K562 (cell line): ENCODE results near the gene PRAMEF1. TPM values are rescaled to one million over a fixed set of nuclear protein-coding genes. Genes with fewer than 3 reads are reported as not detected.

Source experiments
- CTBP1 ChIP-seq: fragments of 450-650 bp; IDR thresholded peaks from 2 replicates; pipeline ENCODE4 v1.6.1; 2016; ENCODE audit warnings: borderline replicate concordance
- HDAC1 ChIP-seq, 2 experiments: fragments of 450-650 bp; IDR thresholded peaks; 2 replicates each; pipeline ENCODE4 v1.6.1; 2016 to 2017; ENCODE audit warnings: inconsistent platforms in 1 of 2, mild to moderate bottlenecking in 1 of 2, moderate library complexity in 1 of 2
- MAFK ChIP-seq: IDR thresholded peaks from 2 replicates; pipeline ENCODE4 v1.6.1; 2011; ENCODE audit warnings: low read length, improper control_type of control experiment
- MNT ChIP-seq, 2 experiments: fragments of 450-650 bp; conservative IDR thresholded peaks; 2 replicates each; pipeline ENCODE4 v1.6.1; 2017; ENCODE audit warnings: mild to moderate bottlenecking in 2 of 2, moderate library complexity in 2 of 2
- POLR2AphosphoS2 ChIP-seq: IDR thresholded peaks from 2 replicates; pipeline ENCODE4 v1.6.1; 2012; ENCODE audit warnings: low read length, improper control_type of control experiment
- ZNF445 ChIP-seq: fragments of 250-450 bp; sonication (Bioruptor Pico); IDR thresholded peaks from 2 replicates; pipeline ENCODE4 v1.4.0; 2020; ENCODE audit warnings: low read depth, mild to moderate bottlenecking, moderate library complexity
- ZNF507 ChIP-seq: conservative IDR thresholded peaks from 2 replicates; pipeline ENCODE4 v1.6.1; 2017; ENCODE audit warnings: missing genetic modification characterization, missing compliant biosample characterization
- polyA plus RNA-seq, 8 experiments: library from polyadenylated mRNA; depleted of rRNA in 4 of 8; stranded (reverse) in 5 of 8; unstranded in 3 of 8; fragments of >200 nt; fragmentation: Nextera tagmentation in 2 of 8; fragmentation: Illumina TruSeq in 1 of 8; extraction: Ambion mirVana in 2 of 8; extraction: Trizol in 1 of 8; gene quantifications; 2 replicates each; pipeline versions ENCODE4 v1.2.1 to v1.2.3, GENCODE V29; 2011 to 2014; ENCODE audit warnings: inconsistent platforms in 1 of 8, missing spikeins in 1 of 8
- total RNA-seq, 7 experiments: library from RNA; depleted of rRNA in 6 of 7; stranded (reverse); fragments of >200 nt in 6 of 7; fragmentation: Illumina TruSeq in 2 of 7; extraction: Trizol in 2 of 7; gene quantifications; 2 replicates each; pipeline versions ENCODE4 v1.2.1 to v1.2.3, GENCODE V29; 2011 to 2021; ENCODE audit warnings: low replicate concordance in 1 of 7
- TF ChIP-seq, protein P1 (sequence below), 2 experiments: fragments of 450-650 bp; IDR thresholded peaks; 2 replicates each; pipeline ENCODE4 v1.6.1; 2016; ENCODE audit warnings: mild to moderate bottlenecking in 2 of 2, borderline replicate concordance in 1 of 2, low read depth in 1 of 2, moderate library complexity in 1 of 2
- TF ChIP-seq, protein P2 (sequence below): sonication (generic); formaldehyde crosslinking; IDR thresholded peaks from 2 replicates; pipeline ENCODE4 v1.8.0; 2022; ENCODE audit warnings: missing genetic modification reagents, mild to moderate bottlenecking, borderline replicate concordance
- TF ChIP-seq, protein P3 (sequence below): fragments of 200-800 bp; sonication (Bioruptor generic); IDR thresholded peaks from 2 replicates; pipeline ENCODE4 v1.6.1; 2016; ENCODE audit warnings: missing genetic modification characterization, missing compliant biosample characterization

Gene PRAMEF1
- total and polyA plus RNA-seq, 9 of the 15 experiments (the other 6 are each of a cell fraction or from before 2014, with no cell fraction given), result not detected

DNA sequence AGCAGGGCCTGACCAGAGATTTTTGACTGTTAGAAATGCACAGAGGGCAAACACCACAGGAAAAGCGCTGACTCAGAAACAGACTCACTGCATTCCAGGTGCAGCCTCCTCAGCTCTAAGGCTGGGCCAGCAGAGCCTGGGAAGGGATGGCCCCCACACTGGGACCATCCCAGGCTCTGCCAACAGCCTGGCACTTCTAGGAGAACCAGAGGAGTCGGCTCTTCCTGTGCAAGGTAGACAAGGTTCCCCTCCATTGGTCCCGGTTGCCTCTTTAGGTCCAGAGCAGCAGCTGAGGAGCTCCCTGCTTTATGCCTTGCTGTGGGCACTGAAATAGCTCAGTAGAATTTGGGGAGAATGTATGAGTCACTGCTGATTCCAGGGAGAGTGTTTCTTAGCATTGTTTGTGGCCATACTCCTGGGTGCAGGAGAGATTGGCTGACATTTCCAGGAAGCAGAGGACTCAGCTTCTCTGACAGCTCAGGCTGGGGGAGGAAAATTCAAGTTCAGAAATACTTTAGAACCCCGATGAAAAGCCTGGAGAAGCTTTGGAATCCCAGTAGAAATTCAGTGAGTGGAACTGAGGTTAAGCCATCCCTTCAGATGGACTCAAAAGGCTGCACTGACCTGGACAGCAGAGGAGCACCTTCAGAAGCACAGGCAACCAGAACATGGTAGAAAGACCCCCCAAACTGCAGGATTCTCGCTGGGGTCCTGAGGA lies 19.7 kb downstream of the PRAMEF1 start (continued):
- TF ChIP-seq, protein P1, sequence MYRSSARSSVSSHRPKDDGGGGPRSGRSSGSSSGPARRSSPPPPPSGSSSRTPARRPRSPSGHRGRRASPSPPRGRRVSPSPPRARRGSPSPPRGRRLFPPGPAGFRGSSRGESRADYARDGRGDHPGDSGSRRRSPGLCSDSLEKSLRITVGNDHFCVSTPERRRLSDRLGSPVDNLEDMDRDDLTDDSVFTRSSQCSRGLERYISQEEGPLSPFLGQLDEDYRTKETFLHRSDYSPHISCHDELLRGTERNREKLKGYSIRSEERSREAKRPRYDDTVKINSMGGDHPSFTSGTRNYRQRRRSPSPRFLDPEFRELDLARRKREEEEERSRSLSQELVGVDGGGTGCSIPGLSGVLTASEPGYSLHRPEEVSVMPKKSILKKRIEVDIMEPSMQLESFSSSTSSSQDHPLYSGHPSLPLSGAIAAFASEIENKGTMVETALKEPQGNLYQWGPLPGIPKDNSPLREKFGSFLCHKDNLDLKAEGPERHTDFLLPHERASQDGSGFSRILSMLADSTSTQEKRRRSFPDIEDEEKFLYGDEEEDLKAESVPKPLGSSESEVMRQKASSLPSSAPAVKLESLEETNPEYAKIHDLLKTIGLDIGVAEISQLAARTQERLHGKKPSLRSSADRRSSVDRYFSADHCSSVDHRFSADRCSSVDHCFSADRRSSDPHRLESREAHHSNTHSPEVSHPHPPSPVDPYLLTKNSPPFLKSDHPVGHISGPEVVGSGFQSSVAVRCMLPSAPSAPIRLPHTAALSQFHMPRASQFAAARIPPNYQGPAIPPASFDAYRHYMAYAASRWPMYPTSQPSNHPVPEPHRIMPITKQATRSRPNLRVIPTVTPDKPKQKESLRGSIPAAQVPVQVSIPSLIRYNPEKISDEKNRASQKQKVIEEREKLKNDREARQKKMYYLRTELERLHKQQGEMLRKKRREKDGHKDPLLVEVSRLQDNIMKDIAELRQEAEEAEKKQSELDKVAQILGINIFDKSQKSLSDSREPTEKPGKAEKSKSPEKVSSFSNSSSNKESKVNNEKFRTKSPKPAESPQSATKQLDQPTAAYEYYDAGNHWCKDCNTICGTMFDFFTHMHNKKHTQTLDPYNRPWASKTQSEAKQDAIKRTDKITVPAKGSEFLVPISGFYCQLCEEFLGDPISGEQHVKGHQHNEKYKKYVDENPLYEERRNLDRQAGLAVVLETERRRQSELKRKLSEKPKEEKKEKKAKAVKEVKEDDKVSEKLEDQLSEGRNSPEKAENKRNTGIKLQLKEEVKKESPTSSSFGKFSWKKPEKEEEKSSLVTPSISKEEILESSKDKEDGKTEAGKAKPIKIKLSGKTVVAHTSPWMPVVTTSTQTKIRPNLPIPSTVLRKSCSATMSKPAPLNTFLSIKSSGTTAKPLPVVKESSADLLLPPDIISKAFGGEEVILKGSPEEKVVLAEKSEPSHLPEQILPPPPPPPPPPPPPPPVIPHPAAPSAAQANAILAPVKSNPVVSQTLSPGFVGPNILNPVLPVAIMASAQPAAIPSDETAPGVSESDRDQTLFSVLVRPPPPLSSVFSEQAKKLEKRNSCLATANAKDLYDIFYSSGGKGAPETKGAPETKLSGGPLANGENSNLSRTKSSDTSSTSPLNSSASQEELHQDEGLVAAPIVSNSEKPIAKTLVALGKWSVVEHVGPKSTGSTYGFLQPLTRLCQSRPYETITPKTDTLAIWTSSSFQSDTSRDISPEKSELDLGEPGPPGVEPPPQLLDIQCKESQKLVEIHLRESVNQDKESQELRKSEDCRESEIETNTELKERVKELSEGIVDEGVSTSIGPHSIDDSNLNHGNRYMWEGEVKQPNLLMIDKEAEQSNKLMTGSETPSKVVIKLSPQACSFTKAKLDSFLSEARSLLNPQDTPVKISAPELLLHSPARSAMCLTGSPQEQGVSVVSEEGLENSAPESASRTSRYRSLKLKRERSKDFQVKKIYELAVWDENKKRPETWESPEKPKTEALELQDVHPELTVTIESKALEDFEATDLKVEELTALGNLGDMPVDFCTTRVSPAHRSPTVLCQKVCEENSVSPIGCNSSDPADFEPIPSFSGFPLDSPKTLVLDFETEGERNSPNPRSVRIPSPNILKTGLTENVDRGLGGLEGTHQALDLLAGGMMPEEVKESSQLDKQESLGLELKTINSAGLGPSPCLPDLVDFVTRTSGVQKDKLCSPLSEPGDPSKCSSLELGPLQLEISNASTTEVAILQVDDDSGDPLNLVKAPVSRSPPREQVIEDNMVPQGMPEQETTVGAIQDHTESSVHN (IDR thresholded peaks at IDR 0.05; ENCODE audit: borderline replicate concordance in 1 of 2, low read depth in 1 of 2), result no peak
- TF ChIP-seq CTBP1 (peak; percentile 63; the same call in 1 of the 2 replicates), ZNF507 (tag) (no peak), MNT (conservative IDR thresholded peaks at IDR 0.05) (no peak), HDAC1 (IDR thresholded peaks at IDR 0.05) (0 out of 4 replicates have a peak, but pooled peaks of 1 of the 2 experiments have one; percentile 47), POLR2AphosphoS2 (no peak), MAFK (peak; percentile 80), ZNF445 (no peak)
- TF ChIP-seq, protein P2, sequence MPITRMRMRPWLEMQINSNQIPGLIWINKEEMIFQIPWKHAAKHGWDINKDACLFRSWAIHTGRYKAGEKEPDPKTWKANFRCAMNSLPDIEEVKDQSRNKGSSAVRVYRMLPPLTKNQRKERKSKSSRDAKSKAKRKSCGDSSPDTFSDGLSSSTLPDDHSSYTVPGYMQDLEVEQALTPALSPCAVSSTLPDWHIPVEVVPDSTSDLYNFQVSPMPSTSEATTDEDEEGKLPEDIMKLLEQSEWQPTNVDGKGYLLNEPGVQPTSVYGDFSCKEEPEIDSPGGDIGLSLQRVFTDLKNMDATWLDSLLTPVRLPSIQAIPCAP (CRISPR knock-in tag), result no peak
- TF ChIP-seq, protein P3, sequence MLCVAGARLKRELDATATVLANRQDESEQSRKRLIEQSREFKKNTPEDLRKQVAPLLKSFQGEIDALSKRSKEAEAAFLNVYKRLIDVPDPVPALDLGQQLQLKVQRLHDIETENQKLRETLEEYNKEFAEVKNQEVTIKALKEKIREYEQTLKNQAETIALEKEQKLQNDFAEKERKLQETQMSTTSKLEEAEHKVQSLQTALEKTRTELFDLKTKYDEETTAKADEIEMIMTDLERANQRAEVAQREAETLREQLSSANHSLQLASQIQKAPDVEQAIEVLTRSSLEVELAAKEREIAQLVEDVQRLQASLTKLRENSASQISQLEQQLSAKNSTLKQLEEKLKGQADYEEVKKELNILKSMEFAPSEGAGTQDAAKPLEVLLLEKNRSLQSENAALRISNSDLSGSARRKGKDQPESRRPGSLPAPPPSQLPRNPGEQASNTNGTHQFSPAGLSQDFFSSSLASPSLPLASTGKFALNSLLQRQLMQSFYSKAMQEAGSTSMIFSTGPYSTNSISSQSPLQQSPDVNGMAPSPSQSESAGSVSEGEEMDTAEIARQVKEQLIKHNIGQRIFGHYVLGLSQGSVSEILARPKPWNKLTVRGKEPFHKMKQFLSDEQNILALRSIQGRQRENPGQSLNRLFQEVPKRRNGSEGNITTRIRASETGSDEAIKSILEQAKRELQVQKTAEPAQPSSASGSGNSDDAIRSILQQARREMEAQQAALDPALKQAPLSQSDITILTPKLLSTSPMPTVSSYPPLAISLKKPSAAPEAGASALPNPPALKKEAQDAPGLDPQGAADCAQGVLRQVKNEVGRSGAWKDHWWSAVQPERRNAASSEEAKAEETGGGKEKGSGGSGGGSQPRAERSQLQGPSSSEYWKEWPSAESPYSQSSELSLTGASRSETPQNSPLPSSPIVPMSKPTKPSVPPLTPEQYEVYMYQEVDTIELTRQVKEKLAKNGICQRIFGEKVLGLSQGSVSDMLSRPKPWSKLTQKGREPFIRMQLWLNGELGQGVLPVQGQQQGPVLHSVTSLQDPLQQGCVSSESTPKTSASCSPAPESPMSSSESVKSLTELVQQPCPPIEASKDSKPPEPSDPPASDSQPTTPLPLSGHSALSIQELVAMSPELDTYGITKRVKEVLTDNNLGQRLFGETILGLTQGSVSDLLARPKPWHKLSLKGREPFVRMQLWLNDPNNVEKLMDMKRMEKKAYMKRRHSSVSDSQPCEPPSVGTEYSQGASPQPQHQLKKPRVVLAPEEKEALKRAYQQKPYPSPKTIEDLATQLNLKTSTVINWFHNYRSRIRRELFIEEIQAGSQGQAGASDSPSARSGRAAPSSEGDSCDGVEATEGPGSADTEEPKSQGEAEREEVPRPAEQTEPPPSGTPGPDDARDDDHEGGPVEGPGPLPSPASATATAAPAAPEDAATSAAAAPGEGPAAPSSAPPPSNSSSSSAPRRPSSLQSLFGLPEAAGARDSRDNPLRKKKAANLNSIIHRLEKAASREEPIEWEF (CRISPR knock-in tag), result no peak
